Endothelial cell (in vitro differentiated cells): ENCODE measurements around the gene CHCHD3. TPM values are rescaled to one million over a fixed set of nuclear protein-coding genes. Genes with fewer than 3 reads are reported as not detected.

Experiments used
- DNase-seq: peaks from one replicate; pipeline ENCODE4 v3.0.0; 2021; ENCODE audit warnings: low spot score
- H3K27ac Mint-ChIP-seq: one replicate; pipeline ENCODE4 v1.8.0; 2021; ENCODE audit warnings: mixed read lengths, inconsistent platforms; ENCODE audit not compliant: unreplicated experiment
- H3K27me3 Mint-ChIP-seq: one replicate; pipeline ENCODE4 v1.8.0; 2021; ENCODE audit warnings: mild to moderate bottlenecking, moderate library complexity, mixed read lengths, inconsistent platforms; ENCODE audit not compliant: unreplicated experiment
- H3K36me3 Mint-ChIP-seq: one replicate; pipeline ENCODE4 v1.8.0; 2021; ENCODE audit warnings: mild to moderate bottlenecking, low read depth, mixed read lengths, inconsistent platforms; ENCODE audit not compliant: unreplicated experiment
- H3K4me1 Mint-ChIP-seq: one replicate; pipeline ENCODE4 v1.8.0; 2021; ENCODE audit warnings: mild to moderate bottlenecking, mixed read lengths, inconsistent platforms; ENCODE audit not compliant: unreplicated experiment
- H3K4me3 Mint-ChIP-seq: one replicate; pipeline ENCODE4 v1.8.0; 2021; ENCODE audit warnings: mild to moderate bottlenecking, mixed read lengths, inconsistent platforms; ENCODE audit not compliant: unreplicated experiment
- H3K9me3 Mint-ChIP-seq: one replicate; pipeline ENCODE4 v1.8.0; 2021; ENCODE audit warnings: mixed read lengths, inconsistent platforms; ENCODE audit not compliant: unreplicated experiment
- total RNA-seq: library from RNA; stranded (reverse); fragmentation: NEBNext Ultra II Directional; extraction: Animal tissue kit (Norgen Biotek cat#: 25700); gene quantifications from one replicate; pipeline ENCODE4 v1.2.1, GENCODE V29; 2021; ENCODE audit not compliant: unreplicated experiment
- TF ChIP-seq, protein P1 (sequence below): fragments of 200-600 bp; sonication (generic); IDR thresholded peaks from one replicate; pipeline ENCODE4 v1.5.0; 2021; ENCODE audit warnings: antibody characterized with exemption; ENCODE audit not compliant: unreplicated experiment

Gene CHCHD3
- total RNA-seq, 1 donor from 2014 or later = 55.6 TPM

DNA sequence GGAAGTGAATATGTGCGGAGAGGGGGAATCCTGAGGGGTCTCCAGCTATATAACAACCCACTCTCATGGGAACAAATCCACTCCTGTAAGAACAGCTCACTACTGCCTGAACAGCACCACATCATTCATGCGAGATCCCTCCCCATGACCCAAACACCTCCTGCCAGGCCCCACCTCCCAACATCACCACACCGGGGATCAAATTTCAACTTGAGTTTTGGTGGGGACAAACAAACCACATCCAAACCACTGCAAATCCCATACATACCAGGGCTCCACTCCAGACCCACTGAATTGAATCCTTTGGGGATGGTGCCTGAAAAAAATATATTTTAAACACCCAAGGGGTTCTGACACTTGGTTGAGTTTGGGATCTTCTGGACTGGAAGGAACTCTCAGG is 324.1 kb downstream of the CHCHD3 start:
- Mint-ChIP-seq H3K27ac (no peak overlapping the region), H3K9me3 (no peaks in the 10 kb centered on the region), H3K27me3 (peaks cover 3% of the 10 kb centered on the region), H3K4me1 (no peaks in the 10 kb centered on the region), H3K36me3 (no peaks in the 10 kb centered on the region), H3K4me3 (no peak overlapping the region)
- DNase-seq = no peak
- TF ChIP-seq, protein P1, sequence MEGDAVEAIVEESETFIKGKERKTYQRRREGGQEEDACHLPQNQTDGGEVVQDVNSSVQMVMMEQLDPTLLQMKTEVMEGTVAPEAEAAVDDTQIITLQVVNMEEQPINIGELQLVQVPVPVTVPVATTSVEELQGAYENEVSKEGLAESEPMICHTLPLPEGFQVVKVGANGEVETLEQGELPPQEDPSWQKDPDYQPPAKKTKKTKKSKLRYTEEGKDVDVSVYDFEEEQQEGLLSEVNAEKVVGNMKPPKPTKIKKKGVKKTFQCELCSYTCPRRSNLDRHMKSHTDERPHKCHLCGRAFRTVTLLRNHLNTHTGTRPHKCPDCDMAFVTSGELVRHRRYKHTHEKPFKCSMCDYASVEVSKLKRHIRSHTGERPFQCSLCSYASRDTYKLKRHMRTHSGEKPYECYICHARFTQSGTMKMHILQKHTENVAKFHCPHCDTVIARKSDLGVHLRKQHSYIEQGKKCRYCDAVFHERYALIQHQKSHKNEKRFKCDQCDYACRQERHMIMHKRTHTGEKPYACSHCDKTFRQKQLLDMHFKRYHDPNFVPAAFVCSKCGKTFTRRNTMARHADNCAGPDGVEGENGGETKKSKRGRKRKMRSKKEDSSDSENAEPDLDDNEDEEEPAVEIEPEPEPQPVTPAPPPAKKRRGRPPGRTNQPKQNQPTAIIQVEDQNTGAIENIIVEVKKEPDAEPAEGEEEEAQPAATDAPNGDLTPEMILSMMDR = no peak

DNA sequence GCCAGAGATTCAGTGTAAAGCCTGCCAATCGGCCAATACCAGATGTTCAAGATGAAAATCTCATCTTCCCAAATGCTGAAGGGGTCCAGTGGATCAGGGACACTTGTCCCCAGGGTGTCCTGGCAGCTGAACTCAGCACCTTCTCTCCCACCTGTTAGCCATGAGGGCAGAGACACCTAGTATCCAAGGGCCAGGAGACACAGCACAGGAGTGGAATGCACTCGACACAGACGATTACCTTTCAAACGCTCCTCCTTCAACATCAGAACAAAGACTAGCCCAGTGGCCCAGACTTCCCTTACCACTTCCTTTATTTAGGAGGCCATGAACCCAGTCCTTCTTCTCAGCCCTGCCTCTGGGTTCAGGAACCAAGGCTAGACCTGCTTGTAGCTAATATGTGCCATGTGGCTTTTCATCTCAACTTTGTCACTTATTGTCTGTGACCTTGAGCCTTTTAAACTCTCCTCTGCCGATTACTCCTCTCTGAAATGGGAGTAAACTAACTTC is 325.4 kb downstream of the CHCHD3 start:
- Mint-ChIP-seq H3K27ac (no peak overlapping the region), H3K9me3 (no peaks in the 10 kb centered on the region), H3K4me3 (no peak overlapping the region), H3K36me3 (no peaks in the 10 kb centered on the region), H3K4me1 (no peaks in the 10 kb centered on the region), H3K27me3 (peaks cover 3% of the 10 kb centered on the region)
- TF ChIP-seq, protein P1 = no peak
- DNase-seq = no peak

DNA sequence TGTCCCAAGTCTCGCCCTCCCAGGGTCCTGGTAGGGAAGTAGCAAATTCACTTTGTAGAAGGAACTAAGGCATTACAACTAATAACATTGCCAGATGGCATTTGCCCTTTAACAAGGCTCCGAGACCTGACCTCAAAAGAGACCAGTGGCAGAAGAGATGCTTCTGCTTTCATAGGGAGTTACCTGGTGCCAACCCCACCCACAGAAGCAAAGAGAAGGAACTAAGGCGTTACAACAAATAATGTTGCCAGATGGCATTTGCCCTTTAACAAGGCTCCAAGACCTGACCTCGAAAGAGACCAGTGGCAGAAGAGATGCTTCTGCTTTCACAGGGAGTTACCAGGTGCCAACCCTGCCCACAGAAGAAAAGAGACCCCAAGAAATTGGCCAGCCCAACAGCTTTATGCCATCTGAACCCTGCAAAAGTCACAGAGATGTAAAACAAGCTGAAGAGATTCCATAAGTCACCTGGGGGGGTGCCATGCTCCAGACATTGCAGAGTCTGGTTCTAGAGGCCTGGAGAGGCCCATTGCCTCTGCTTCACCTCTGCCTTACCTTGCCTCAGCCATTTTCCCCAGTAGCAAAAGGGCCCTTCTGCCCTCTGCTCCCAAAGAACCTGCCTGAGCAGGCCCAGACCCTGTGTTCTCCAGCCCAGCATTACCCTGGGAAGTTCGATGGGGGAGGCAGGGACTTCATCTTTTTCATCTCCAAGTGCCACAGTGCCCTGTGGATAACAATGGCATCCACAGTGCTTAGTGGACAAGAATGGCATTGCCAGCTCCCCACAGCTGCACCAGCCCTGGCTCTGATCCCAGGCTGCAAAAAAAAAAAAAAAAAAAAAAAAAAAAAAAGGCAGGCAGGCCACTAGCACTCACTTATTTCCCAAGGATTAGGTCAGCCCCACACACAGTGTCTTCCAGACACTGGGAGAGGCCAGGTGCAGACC is 326.1 kb downstream of the CHCHD3 start:
- Mint-ChIP-seq H3K36me3 (no peaks in the 10 kb centered on the region), H3K9me3 (no peaks in the 10 kb centered on the region), H3K4me1 (no peaks in the 10 kb centered on the region), H3K27me3 (peaks cover 3% of the 10 kb centered on the region), H3K4me3 (no peak overlapping the region), H3K27ac (no peak overlapping the region)
- TF ChIP-seq, protein P1 = no peak
- no peak for DNase-seq

DNA sequence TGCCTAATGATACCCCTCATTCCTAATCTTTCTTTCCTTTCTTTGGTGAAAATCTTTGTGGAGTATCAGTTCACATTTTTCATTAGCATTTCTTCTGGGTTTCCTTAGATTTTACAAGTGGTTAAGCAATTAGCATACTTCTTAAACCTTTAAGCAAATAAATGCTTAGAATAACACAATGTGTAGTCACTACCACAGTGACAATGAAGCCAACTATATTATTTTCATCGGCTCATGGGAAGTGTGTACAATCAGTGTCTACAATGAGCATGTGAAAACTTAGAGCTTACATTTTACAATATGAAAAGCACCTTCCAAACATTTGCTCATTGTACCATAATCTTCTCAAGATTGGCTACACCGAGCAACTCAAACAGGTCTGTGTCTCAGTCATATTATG is 329.5 kb downstream of the CHCHD3 start:
- TF ChIP-seq, protein P1 = no peak
- no peak overlapping the region for H3K27ac Mint-ChIP-seq
- no peaks in the 10 kb centered on the region for H3K9me3 Mint-ChIP-seq
- no peak overlapping the region for H3K4me3 Mint-ChIP-seq
- H3K4me1 Mint-ChIP-seq = no peaks in the 10 kb centered on the region
- peaks cover 3% of the 10 kb centered on the region for H3K27me3 Mint-ChIP-seq
- DNase-seq = no peak
- H3K36me3 Mint-ChIP-seq = no peaks in the 10 kb centered on the region

DNA sequence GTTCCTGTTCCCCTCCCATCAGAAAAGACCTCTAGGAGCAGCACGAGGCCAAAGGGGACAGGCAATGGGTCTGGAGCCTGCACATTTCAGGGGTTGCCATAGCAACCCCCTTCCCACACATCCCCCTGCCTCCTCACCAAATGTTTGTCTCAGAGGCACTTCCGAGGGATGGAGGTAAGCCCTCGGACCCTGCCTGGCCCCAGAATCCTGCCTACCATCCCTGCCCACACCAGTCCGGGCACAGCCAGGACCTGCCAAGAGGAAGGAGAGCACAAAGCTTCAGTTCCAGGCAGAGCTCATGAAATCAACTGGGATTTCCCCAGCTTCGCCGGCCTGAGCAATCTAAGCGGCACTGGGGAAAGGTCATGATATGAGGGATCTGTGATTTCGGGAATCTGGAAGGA is 330.6 kb downstream of the CHCHD3 start:
- TF ChIP-seq, protein P1 = no peak
- Mint-ChIP-seq H3K36me3 (no peaks in the 10 kb centered on the region), H3K4me3 (no peak overlapping the region), H3K27ac (no peak overlapping the region), H3K9me3 (no peaks in the 10 kb centered on the region), H3K4me1 (no peaks in the 10 kb centered on the region), H3K27me3 (no peaks in the 10 kb centered on the region)
- DNase-seq = no peak
